IPS-20b (cell line): ENCODE measurements around the gene OTOP1.
"Not testable (repeated sequence)": the region's sequence is repeated elsewhere in the genome, so short reads cannot be mapped to it uniquely, and the experiment has no call there.

Experiments used
- H3K27ac ChIP-seq: one replicate; pipeline ENCODE4 v1.5.1; 2013; ENCODE audit warnings: low read length
- H3K27me3 ChIP-seq: 2 replicates; pipeline ENCODE4 v1.6.1; 2013; ENCODE audit warnings: mild to moderate bottlenecking, low read length, inconsistent platforms; ENCODE audit not compliant: insufficient read depth
- H3K36me3 ChIP-seq: 2 replicates; pipeline ENCODE4 v1.6.1; 2013; ENCODE audit warnings: low read depth, mild to moderate bottlenecking, inconsistent platforms, low read length, moderate library complexity; ENCODE audit not compliant: insufficient read depth
- H3K4me1 ChIP-seq: 2 replicates; pipeline ENCODE4 v1.6.1; 2013; ENCODE audit warnings: mild to moderate bottlenecking, control low read depth, inconsistent platforms, low read length, moderate library complexity; ENCODE audit not compliant: insufficient read depth
- H3K4me3 ChIP-seq: 2 replicates; pipeline ENCODE4 v1.5.1; 2013; ENCODE audit warnings: mild to moderate bottlenecking, low read length, inconsistent platforms
- H3K9ac ChIP-seq: 2 replicates; pipeline ENCODE4 v1.6.1; 2013; ENCODE audit warnings: low read depth, mild to moderate bottlenecking, inconsistent platforms, low read length, moderate library complexity
- H3K9me3 ChIP-seq: 2 replicates; pipeline ENCODE4 v1.6.1; 2013; ENCODE audit warnings: mild to moderate bottlenecking, low read depth, low read length, inconsistent platforms; ENCODE audit not compliant: insufficient read depth

The OTOP1 gene

DNA sequence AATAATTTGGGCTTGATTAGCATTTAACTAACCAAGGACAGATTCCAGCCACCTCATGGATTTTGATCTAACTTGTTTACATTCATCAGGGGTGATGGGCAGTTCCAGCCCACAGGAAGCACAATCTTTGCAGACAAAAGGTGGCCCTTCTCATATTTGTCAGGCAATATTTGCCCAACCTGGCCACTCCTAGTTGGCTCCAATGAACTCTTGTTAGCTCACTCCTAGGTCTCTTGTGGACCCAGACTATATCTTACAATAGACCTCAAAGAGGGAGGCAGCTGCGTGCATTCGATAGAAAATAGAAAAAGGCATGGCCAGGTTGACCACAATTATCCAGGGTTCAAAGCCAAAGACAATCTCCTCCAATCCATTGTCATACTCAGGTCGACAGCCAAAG is 38.2 kb downstream of the OTOP1 start:
- H3K4me3 ChIP-seq, H3K4me1 ChIP-seq, H3K36me3 ChIP-seq, H3K9ac ChIP-seq, H3K27me3 ChIP-seq, H3K27ac ChIP-seq, H3K9me3 ChIP-seq: not testable (repeated sequence)

DNA sequence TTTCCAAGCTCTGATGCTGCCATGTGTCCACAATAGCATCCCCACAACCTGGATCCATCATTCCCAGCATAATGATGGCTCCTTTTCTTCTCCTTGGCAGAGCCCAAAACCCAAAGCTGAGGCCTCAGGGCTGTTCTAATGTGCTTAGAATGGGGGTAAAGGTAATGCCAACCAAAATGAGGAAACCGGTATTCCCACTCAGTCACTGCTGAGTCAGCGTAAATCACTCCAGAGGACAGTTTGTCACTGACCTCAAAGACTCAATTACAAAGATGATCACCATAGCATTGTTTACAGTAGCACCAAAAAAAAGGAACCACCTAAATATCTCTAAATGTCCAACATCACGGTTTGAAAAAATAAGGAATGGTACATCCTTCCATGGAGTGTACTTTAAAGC is 41.2 kb downstream of the OTOP1 start:
- Histone ChIP-seq H3K9me3 (no peaks in the 10 kb centered on the region), H3K27me3 (no peaks in the 10 kb centered on the region), H3K27ac (no peak overlapping the region), H3K4me1 (no peaks in the 10 kb centered on the region), H3K9ac (no peak overlapping the region), H3K36me3 (no peaks in the 10 kb centered on the region), H3K4me3 (no peak overlapping the region)

- Histone ChIP-seq H3K9ac (no peak overlapping the region), H3K27ac (no peak overlapping the region), H3K4me1 (no peaks in the 10 kb centered on the region), H3K27me3 (no peaks in the 10 kb centered on the region), H3K4me3 (no peak overlapping the region), H3K9me3 (no peaks in the 10 kb centered on the region), H3K36me3 (no peaks in the 10 kb centered on the region)
Observed at GRCh38 chr4:4182835-4183568, 43.7 kb downstream of the OTOP1 start.

DNA sequence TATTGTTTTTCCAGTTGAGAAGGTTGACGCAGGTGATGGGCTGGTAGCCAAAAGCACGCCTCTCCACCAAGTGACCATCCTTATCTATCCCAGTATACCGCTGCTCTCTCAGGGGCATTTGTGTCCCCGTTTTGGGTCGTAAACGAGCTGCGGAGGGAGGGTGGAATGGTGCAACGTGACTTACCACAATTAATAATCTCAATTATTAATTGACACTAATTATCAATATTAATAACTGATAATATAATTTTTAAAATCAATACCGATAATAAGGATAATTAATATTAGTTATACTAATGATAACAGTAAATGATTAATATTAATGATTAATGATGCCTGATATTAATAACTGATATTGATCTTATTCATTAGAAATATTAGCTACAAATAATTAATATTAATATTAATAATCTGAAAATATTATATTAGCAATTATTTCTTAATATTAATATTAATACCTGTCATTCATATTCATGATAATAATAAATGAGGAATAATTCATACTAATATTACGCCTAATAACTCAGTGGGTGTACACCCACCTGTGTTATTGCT is 56.1 kb downstream of the OTOP1 start:
- H3K27ac ChIP-seq, result no peak overlapping the region
- no peak overlapping the region for H3K9ac ChIP-seq

GRCh38 chr4:4167981-4168780 is 58.5 kb downstream of the OTOP1 start:
- not testable (repeated sequence) for H3K4me3 ChIP-seq, H3K9ac ChIP-seq, H3K4me1 ChIP-seq, H3K36me3 ChIP-seq, H3K27ac ChIP-seq, H3K9me3 ChIP-seq, H3K27me3 ChIP-seq

More for the DNA sequence above, 56.1 kb downstream of the OTOP1 start:
- H3K27me3 ChIP-seq, result no peaks in the 10 kb centered on the region
- H3K4me1 ChIP-seq, result no peaks in the 10 kb centered on the region
- H3K36me3 ChIP-seq, result no peaks in the 10 kb centered on the region
- H3K9me3 ChIP-seq, result no peaks in the 10 kb centered on the region
- H3K4me3 ChIP-seq, result no peak overlapping the region

GRCh38 chr4:4166986-4167385 is 59.7 kb downstream of the OTOP1 start:
- not testable (repeated sequence) for H3K27ac ChIP-seq, H3K4me3 ChIP-seq, H3K36me3 ChIP-seq, H3K9me3 ChIP-seq, H3K27me3 ChIP-seq, H3K9ac ChIP-seq, H3K4me1 ChIP-seq

- not testable (repeated sequence) for H3K4me3 ChIP-seq, H3K9me3 ChIP-seq, H3K9ac ChIP-seq, H3K36me3 ChIP-seq, H3K27ac ChIP-seq, H3K27me3 ChIP-seq, H3K4me1 ChIP-seq
Observed at GRCh38 chr4:4165701-4166392, 60.9 kb downstream of the OTOP1 start.

- H3K27me3 ChIP-seq, H3K9me3 ChIP-seq, H3K27ac ChIP-seq, H3K36me3 ChIP-seq, H3K9ac ChIP-seq, H3K4me3 ChIP-seq, H3K4me1 ChIP-seq: not testable (repeated sequence)
Observed at GRCh38 chr4:4164532-4165173, 62.1 kb downstream of the OTOP1 start.

- H3K4me3 ChIP-seq, H3K9ac ChIP-seq, H3K9me3 ChIP-seq, H3K27me3 ChIP-seq, H3K4me1 ChIP-seq, H3K27ac ChIP-seq, H3K36me3 ChIP-seq: not testable (repeated sequence)
Observed at GRCh38 chr4:4162186-4162585, 64.5 kb downstream of the OTOP1 start.

DNA sequence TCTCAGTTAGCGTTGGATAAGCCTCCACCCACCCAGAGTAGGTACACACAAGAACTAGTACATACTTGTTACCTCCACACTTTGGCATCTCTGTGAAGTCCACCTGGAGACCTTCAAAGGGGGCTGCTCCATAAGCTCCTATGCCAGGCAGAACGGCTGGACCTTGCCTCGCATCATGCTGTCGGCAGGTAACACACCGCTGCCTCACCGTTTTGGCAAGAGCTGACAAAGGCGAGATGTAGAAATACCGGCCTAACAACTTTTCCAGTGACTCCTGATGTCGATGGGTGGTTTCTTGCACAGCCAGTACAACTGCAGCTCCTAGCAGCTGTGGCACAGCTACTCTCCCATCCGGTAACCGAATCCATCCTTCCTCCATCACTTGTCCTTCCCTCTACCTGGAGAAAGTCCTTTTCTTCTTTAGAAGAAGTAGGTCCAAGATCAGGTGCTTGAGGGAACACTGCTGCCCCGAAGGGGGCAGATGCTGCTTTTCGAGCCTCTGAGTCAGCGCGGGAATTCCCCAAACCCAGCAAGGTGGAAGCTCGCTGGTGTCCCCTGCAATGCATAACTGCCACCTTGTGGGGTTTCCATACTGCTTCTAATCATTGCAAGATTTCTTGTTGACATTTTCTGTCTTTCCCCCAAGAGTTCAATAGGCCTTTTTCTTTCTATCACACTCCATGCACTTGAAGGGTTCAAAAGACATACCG is 65.6 kb downstream of the OTOP1 start:
- H3K4me3 ChIP-seq, H3K4me1 ChIP-seq, H3K27me3 ChIP-seq, H3K27ac ChIP-seq, H3K36me3 ChIP-seq, H3K9me3 ChIP-seq, H3K9ac ChIP-seq: not testable (repeated sequence)

DNA sequence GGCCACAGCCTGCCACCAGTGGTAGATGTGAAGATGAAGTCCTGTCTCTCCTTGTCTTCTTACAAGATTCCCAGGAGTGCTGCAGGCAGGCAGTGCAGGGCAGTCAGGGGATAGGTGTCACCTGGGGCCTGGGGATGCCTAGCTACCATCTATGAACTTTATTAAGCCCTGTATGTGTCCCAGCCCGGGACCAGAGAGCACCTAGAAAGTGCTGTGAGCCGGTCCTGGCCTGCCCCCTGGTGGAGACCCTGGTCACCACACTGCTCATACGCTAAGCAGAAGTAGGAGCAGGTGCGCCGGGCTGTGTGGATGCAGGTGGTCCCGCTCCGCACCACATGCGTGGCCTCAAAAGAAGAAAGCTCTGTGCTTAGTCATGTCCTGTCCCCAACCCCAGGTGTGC is 81.1 kb downstream of the OTOP1 start:
- not testable (repeated sequence) for H3K4me3 ChIP-seq, H3K27ac ChIP-seq, H3K36me3 ChIP-seq, H3K9ac ChIP-seq, H3K4me1 ChIP-seq, H3K9me3 ChIP-seq
- H3K27me3 ChIP-seq, result peaks cover 32% of the 10 kb centered on the region
